GM23338 (cell line): ENCODE data around the gene USP32. TPM values are rescaled to one million over a fixed set of nuclear protein-coding genes. Genes with fewer than 3 reads are reported as not detected.
"Not testable (repeated sequence)": the region's sequence is repeated elsewhere in the genome, so short reads cannot be mapped to it uniquely, and the experiment has no call there.

Experiments
- ATAC-seq: fragments of 200-7000 bp; cut with Tn5 transposase; 3 replicates; pipeline ENCODE4 v1.9.1; 2020
- DNase-seq: peaks from one replicate; pipeline ENCODE4 v3.0.0-alpha.2; 2015; ENCODE audit warnings: low spot score
- H2AFZ ChIP-seq: fragments of 200-600 bp; sonication (generic); 2 replicates; pipeline ENCODE4 v1.8.0; 2016; ENCODE audit warnings: antibody characterized with exemption, mild to moderate bottlenecking, moderate library complexity
- H3F3A ChIP-seq: fragments of 200-600 bp; sonication (generic); replicated peaks from 2 replicates; pipeline ENCODE4 v1.8.0; 2017; ENCODE audit warnings: antibody characterized with exemption, mixed run types, low read depth
- H3K27ac ChIP-seq: fragments of 200-600 bp; sonication (generic); 2 replicates; pipeline ENCODE4 v1.6.1; 2016; ENCODE audit warnings: low read depth
- H3K27me3 ChIP-seq: fragments of 200-600 bp; sonication (generic); 2 replicates; pipeline ENCODE4 v1.8.0; 2016; ENCODE audit warnings: mild to moderate bottlenecking, mixed run types, moderate library complexity; ENCODE audit not compliant: insufficient read depth
- H3K36me3 ChIP-seq: fragments of 200-600 bp; sonication (generic); 2 replicates; pipeline ENCODE4 v1.8.0; 2016; ENCODE audit warnings: mild to moderate bottlenecking; ENCODE audit not compliant: insufficient read depth
- H3K4me1 ChIP-seq: fragments of 200-600 bp; sonication (generic); 2 replicates; pipeline ENCODE4 v1.8.0; 2016; ENCODE audit warnings: mild to moderate bottlenecking, moderate library complexity; ENCODE audit not compliant: insufficient read depth
- H3K4me2 ChIP-seq: fragments of 200-600 bp; sonication (generic); 2 replicates; pipeline ENCODE4 v1.7.1; 2017; ENCODE audit warnings: mixed run types
- H3K4me3 ChIP-seq: fragments of 200-600 bp; sonication (generic); 2 replicates; pipeline ENCODE4 v1.6.1; 2016; ENCODE audit warnings: mixed run types
- H3K79me2 ChIP-seq: fragments of 200-600 bp; sonication (generic); replicated peaks from 2 replicates; pipeline ENCODE4 v1.8.0; 2017; ENCODE audit warnings: mild to moderate bottlenecking; ENCODE audit not compliant: insufficient read depth
- H3K9me2 ChIP-seq: fragments of 200-600 bp; sonication (generic); 2 replicates; pipeline ENCODE4 v1.8.0; 2017; ENCODE audit not compliant: insufficient read depth
- H4K20me1 ChIP-seq: fragments of 200-600 bp; sonication (generic); replicated peaks from 2 replicates; pipeline ENCODE4 v1.8.0; 2017; ENCODE audit warnings: mild to moderate bottlenecking; ENCODE audit not compliant: insufficient read depth
- H3K27ac Mint-ChIP-seq: 2 replicates; pipeline ENCODE4 v1.8.0; 2020; ENCODE audit warnings: inconsistent platforms, mild to moderate bottlenecking, moderate library complexity, mixed read lengths
- H3K27me3 Mint-ChIP-seq: 3 replicates; pipeline ENCODE4 v1.8.0; 2022; ENCODE audit warnings: low read depth, mild to moderate bottlenecking, moderate library complexity, mixed read lengths, inconsistent platforms; ENCODE audit not compliant: insufficient read depth, poor library complexity
- H3K36me3 Mint-ChIP-seq: 3 replicates; pipeline ENCODE4 v1.8.0; 2021; ENCODE audit warnings: low read depth, mild to moderate bottlenecking, inconsistent platforms, moderate library complexity, mixed read lengths
- H3K4me1 Mint-ChIP-seq: 3 replicates; pipeline ENCODE4 v1.8.0; 2020; ENCODE audit warnings: mild to moderate bottlenecking, inconsistent platforms, mixed read lengths
- H3K4me3 Mint-ChIP-seq: 3 replicates; pipeline ENCODE4 v1.8.0; 2021; ENCODE audit warnings: moderate library complexity, mild to moderate bottlenecking, inconsistent platforms, mixed read lengths
- H3K9me3 Mint-ChIP-seq: 3 replicates; pipeline ENCODE4 v1.8.0; 2020; ENCODE audit warnings: moderate library complexity, mild to moderate bottlenecking, inconsistent platforms, mixed read lengths
- CREB1 ChIP-seq: fragments of 250-450 bp; sonication (Bioruptor Pico); IDR thresholded peaks from 2 replicates; pipeline ENCODE4 v1.5.0; 2020; ENCODE audit warnings: low read depth, mild to moderate bottlenecking, moderate library complexity
- EZH2phosphoT487 ChIP-seq: fragments of 200-600 bp; sonication (generic); IDR thresholded peaks from one replicate; pipeline ENCODE4 v1.8.1; 2018; ENCODE audit warnings: antibody characterized with exemption; ENCODE audit not compliant: unreplicated experiment
- NANOG ChIP-seq: IDR thresholded peaks from 2 replicates; pipeline ENCODE4 v1.6.1; 2016; ENCODE audit warnings: antibody characterized with exemption, borderline replicate concordance
- ZNF114 ChIP-seq: fragments of 250-450 bp; sonication (Bioruptor Pico); IDR thresholded peaks from 2 replicates; pipeline ENCODE4 v1.5.0; 2020; ENCODE audit warnings: mild to moderate bottlenecking, moderate library complexity
- ZNF331 ChIP-seq: fragments of 250-450 bp; sonication (Bioruptor Pico); IDR thresholded peaks from 2 replicates; pipeline ENCODE4 v1.5.0; 2020; ENCODE audit warnings: low read depth, mild to moderate bottlenecking, moderate library complexity
- polyA plus RNA-seq: library from polyadenylated mRNA; unstranded; fragments of >200 nt; fragmentation: Nextera tagmentation; extraction: Ambion mirVana; gene quantifications from 2 replicates; pipeline ENCODE4 v1.2.1, GENCODE V29; 2016
- total RNA-seq: library from RNA; depleted of rRNA; stranded (reverse); fragments of >200 nt; shearing (Covaris generic); gene quantifications from 2 replicates; pipeline ENCODE4 v1.2.3, GENCODE V29; 2014
- TF ChIP-seq, protein P1 (sequence below): fragments of 250-450 bp; sonication (Bioruptor Pico); IDR thresholded peaks from 2 replicates; pipeline ENCODE4 v1.5.0; 2020; ENCODE audit warnings: mild to moderate bottlenecking, moderate library complexity
- TF ChIP-seq, protein P2 (sequence below): IDR thresholded peaks from 2 replicates; pipeline ENCODE4 v1.6.1; 2016; ENCODE audit warnings: antibody characterized with exemption

The USP32 gene
- total and polyA plus RNA-seq, 2 experiments from 2014 or later, result 43.6 to 129 TPM

DNA sequence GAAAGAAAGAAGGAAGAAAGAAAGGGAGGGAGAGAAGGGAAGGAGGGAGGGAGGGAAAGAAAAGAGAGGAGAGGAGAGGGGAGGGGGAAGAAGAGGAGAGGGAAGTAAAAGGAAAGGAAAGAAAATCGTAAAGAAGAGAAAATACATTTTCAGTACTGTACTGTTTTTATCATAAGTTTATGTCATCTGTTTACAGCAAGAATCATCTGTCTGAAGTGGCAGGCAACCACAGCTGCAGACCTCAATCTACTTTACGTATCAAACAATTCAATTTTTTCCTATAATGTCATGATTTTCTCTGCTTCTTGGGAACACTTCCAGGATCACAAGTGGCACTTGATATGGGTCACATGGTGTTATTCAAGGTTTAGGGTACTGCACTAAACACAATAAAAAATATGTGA, 58.3 kb downstream of the USP32 start (continued):
- TF ChIP-seq, protein P1, sequence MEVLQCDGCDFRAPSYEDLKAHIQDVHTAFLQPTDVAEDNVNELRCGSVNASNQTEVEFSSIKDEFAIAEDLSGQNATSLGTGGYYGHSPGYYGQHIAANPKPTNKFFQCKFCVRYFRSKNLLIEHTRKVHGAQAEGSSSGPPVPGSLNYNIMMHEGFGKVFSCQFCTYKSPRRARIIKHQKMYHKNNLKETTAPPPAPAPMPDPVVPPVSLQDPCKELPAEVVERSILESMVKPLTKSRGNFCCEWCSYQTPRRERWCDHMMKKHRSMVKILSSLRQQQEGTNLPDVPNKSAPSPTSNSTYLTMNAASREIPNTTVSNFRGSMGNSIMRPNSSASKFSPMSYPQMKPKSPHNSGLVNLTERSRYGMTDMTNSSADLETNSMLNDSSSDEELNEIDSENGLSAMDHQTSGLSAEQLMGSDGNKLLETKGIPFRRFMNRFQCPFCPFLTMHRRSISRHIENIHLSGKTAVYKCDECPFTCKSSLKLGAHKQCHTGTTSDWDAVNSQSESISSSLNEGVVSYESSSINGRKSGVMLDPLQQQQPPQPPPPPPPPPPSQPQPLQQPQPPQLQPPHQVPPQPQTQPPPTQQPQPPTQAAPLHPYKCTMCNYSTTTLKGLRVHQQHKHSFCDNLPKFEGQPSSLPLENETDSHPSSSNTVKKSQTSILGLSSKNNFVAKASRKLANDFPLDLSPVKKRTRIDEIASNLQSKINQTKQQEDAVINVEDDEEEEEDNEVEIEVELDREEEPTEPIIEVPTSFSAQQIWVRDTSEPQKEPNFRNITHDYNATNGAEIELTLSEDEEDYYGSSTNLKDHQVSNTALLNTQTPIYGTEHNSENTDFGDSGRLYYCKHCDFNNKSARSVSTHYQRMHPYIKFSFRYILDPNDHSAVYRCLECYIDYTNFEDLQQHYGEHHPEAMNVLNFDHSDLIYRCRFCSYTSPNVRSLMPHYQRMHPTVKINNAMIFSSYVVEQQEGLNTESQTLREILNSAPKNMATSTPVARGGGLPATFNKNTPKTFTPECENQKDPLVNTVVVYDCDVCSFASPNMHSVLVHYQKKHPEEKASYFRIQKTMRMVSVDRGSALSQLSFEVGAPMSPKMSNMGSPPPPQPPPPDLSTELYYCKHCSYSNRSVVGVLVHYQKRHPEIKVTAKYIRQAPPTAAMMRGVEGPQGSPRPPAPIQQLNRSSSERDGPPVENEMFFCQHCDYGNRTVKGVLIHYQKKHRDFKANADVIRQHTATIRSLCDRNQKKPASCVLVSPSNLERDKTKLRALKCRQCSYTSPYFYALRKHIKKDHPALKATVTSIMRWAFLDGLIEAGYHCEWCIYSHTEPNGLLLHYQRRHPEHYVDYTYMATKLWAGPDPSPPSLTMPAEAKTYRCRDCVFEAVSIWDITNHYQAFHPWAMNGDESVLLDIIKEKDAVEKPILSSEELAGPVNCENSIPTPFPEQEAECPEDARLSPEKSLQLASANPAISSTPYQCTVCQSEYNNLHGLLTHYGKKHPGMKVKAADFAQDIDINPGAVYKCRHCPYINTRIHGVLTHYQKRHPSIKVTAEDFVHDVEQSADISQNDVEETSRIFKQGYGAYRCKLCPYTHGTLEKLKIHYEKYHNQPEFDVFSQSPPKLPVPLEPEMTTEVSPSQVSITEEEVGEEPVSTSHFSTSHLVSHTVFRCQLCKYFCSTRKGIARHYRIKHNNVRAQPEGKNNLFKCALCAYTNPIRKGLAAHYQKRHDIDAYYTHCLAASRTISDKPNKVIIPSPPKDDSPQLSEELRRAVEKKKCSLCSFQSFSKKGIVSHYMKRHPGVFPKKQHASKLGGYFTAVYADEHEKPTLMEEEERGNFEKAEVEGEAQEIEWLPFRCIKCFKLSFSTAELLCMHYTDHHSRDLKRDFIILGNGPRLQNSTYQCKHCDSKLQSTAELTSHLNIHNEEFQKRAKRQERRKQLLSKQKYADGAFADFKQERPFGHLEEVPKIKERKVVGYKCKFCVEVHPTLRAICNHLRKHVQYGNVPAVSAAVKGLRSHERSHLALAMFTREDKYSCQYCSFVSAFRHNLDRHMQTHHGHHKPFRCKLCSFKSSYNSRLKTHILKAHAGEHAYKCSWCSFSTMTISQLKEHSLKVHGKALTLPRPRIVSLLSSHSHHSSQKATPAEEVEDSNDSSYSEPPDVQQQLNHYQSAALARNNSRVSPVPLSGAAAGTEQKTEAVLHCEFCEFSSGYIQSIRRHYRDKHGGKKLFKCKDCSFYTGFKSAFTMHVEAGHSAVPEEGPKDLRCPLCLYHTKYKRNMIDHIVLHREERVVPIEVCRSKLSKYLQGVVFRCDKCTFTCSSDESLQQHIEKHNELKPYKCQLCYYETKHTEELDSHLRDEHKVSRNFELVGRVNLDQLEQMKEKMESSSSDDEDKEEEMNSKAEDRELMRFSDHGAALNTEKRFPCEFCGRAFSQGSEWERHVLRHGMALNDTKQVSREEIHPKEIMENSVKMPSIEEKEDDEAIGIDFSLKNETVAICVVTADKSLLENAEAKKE (CRISPR knock-in tag), result no peak
- TF ChIP-seq CREB1 (CRISPR knock-in tag) (no peak), NANOG (no peak), ZNF331 (CRISPR knock-in tag) (no peak), ZNF114 (CRISPR knock-in tag) (no peak), EZH2phosphoT487 (no peak)
- TF ChIP-seq, protein P2, sequence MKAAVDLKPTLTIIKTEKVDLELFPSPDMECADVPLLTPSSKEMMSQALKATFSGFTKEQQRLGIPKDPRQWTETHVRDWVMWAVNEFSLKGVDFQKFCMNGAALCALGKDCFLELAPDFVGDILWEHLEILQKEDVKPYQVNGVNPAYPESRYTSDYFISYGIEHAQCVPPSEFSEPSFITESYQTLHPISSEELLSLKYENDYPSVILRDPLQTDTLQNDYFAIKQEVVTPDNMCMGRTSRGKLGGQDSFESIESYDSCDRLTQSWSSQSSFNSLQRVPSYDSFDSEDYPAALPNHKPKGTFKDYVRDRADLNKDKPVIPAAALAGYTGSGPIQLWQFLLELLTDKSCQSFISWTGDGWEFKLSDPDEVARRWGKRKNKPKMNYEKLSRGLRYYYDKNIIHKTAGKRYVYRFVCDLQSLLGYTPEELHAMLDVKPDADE, result no peak

DNA sequence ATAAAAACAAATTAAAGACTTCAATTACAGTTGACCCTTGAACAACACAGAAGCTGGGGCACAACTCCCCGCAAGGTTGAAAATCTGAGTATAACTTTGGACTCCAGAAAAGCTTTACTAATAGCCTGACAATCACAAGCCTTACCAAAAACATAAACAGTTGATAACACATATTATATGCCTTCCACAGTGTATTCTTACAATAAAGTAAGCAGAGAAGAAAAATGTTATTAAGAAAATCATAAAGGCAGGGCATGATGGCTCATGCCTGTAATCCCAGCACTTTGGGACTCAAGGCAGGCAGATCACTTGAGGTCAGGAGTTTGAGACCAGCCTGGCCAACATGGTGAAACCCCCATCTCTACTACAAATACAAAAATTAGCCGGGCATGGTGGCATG, 58.9 kb downstream of the USP32 start:
- DNase-seq, H3K4me3 ChIP-seq, H3K4me3 Mint-ChIP-seq, H3K9me2 ChIP-seq, ATAC-seq, H3F3A ChIP-seq, H3K27me3 Mint-ChIP-seq, H3K9me3 Mint-ChIP-seq, H3K36me3 ChIP-seq, H3K27me3 ChIP-seq, H2AFZ ChIP-seq: not testable (repeated sequence)
- H3K27ac Mint-ChIP-seq, result peak overlapping the region; percentile 76
- Histone ChIP-seq H3K79me2 (peaks cover 97% of the 10 kb centered on the region), H3K4me1 (peaks cover 24% of the 10 kb centered on the region), H3K4me2 (peak overlapping the region; percentile 45), H4K20me1 (peaks cover 35% of the 10 kb centered on the region), H3K27ac (peak overlapping the region; percentile 24; the same call in 1 of the 2 replicates)
- peaks cover 41% of the 10 kb centered on the region for H3K36me3 Mint-ChIP-seq
- peaks cover 17% of the 10 kb centered on the region for H3K4me1 Mint-ChIP-seq
